GM18519 (cell line): ENCODE results near the gene OXCT1.
"Not testable (repeated sequence)": the region's sequence is repeated elsewhere in the genome, so short reads cannot be mapped to it uniquely, and the experiment has no call there.

Experiments
- ATAC-seq: cut with Tn5 transposase; IDR thresholded peaks from one replicate; pipeline ENCODE4 v1.9.1; 2021; ENCODE audit warnings: mild to moderate bottlenecking, moderate library complexity; ENCODE audit not compliant: unreplicated experiment, low FRiP score

OXCT1 gene

GRCh38 chr5:41787265-41787664 is 83.0 kb downstream of the OXCT1 start:
- no peak for ATAC-seq

GRCh38 chr5:41785061-41785460 is 85.2 kb downstream of the OXCT1 start:
- ATAC-seq, result no peak

- ATAC-seq, result no peak
These were observed 91.8 kb downstream of the OXCT1 start for GRCh38 chr5:41778410-41778809.

- no peak for ATAC-seq
These were observed 93.8 kb downstream of the OXCT1 start for GRCh38 chr5:41776435-41776834.

GRCh38 chr5:41773799-41774198 is 96.4 kb downstream of the OXCT1 start:
- no peak for ATAC-seq

- no peak for ATAC-seq
These were observed 97.3 kb downstream of the OXCT1 start for GRCh38 chr5:41772785-41773442.

- ATAC-seq, result no peak
These were observed 98.2 kb downstream of the OXCT1 start for GRCh38 chr5:41772056-41772455.

- peak; percentile 90 for ATAC-seq
These were observed 99.4 kb downstream of the OXCT1 start for GRCh38 chr5:41770799-41771198.

GRCh38 chr5:41768692-41769091 is 101.5 kb downstream of the OXCT1 start:
- ATAC-seq, result no peak

- ATAC-seq, result no peak
These were observed 105.6 kb downstream of the OXCT1 start for GRCh38 chr5:41764650-41765049.

- ATAC-seq, result no peak
These were observed 106.7 kb downstream of the OXCT1 start for GRCh38 chr5:41763574-41763973.

- no peak for ATAC-seq
These were observed 107.1 kb downstream of the OXCT1 start for GRCh38 chr5:41763081-41763480.

GRCh38 chr5:41762426-41762825 is 107.8 kb downstream of the OXCT1 start:
- no peak for ATAC-seq

- ATAC-seq, result no peak
These were observed 108.6 kb downstream of the OXCT1 start for GRCh38 chr5:41761663-41762062.

GRCh38 chr5:41755705-41756104 is 114.5 kb downstream of the OXCT1 start:
- ATAC-seq, result no peak

- ATAC-seq, result peak; percentile 87
These were observed 115.4 kb downstream of the OXCT1 start for GRCh38 chr5:41754857-41755256.

- ATAC-seq, result no peak
These were observed 118.4 kb downstream of the OXCT1 start for GRCh38 chr5:41751867-41752266.

GRCh38 chr5:41748631-41749030 is 121.6 kb downstream of the OXCT1 start:
- peak; percentile 98 for ATAC-seq

- no peak for ATAC-seq
These were observed 122.5 kb downstream of the OXCT1 start for GRCh38 chr5:41747708-41748107.

GRCh38 chr5:41747301-41747700 is 122.9 kb downstream of the OXCT1 start:
- no peak for ATAC-seq

- ATAC-seq, result not testable (repeated sequence)
These were observed 127.6 kb downstream of the OXCT1 start for GRCh38 chr5:41742608-41743007.

- no peak for ATAC-seq
These were observed 131.4 kb downstream of the OXCT1 start for GRCh38 chr5:41738710-41739354.
